Activated naive CD4-positive, alpha-beta T cell treated with anti-CD3 and anti-CD28 coated beads, Interleukin-2, amount 10 ng/mL, durations not matched to agents 5 hours and 36 hours (primary cell): ENCODE measurements around the gene TMEM170B. TPM values are rescaled to one million over a fixed set of nuclear protein-coding genes. Genes with fewer than 3 reads are reported as not detected.

Experiments used
- total RNA-seq, 2 experiments: library from RNA; stranded (reverse); gene quantifications; one replicate each; pipeline ENCODE4 v1.2.3, GENCODE V29; 2021

TMEM170B gene
- total RNA-seq, result 1 to 10 TPM; 1.2 to 1.3 TPM

GRCh38 chr6:11537229-11538051 lies at the start of gene TMEM170B:
TMEM170B (plus strand) TSS chr6:11537749; CDS start chr6:11538278, 529 bp downstream.

Other genes starting within 250 kb of the TMEM170B start
- gene ADTRP, start 241.1 kb downstream of the TMEM170B start, total RNA-seq, result 10 to 100 TPM; 11.3 to 12.9 TPM